Upper lobe of left lung (tissue), 4 donors: ENCODE measurements around the gene SULT1A1.
"Not testable (repeated sequence)": the region's sequence is repeated elsewhere in the genome, so short reads cannot be mapped to it uniquely, and the experiment has no call there.

ENCODE experiments used
- CTCF ChIP-seq, 6 experiments: fragments of 450-650 bp in 4 of 6; fragments of 200-600 bp in 2 of 6; sonication (generic) in 2 of 6; IDR thresholded peaks; one replicate each; pipeline ENCODE4 v1.5.1; 2016 to 2019; ENCODE audit warnings: antibody characterized with exemption in 6 of 6
- EP300 ChIP-seq, 4 donors: sonication (generic); formaldehyde crosslinking; IDR thresholded peaks; one replicate each; pipeline ENCODE4 v1.5.1; 2017; ENCODE audit warnings: antibody characterized with exemption in 4 of 4, control low read depth in 2 of 4
- POLR2A ChIP-seq, 4 donors: fragments of 450-650 bp; IDR thresholded peaks; one replicate each; pipeline ENCODE4 v1.5.1; 2016 to 2017; ENCODE audit warnings: antibody characterized with exemption in 4 of 4, mild to moderate bottlenecking in 2 of 4
- POLR2AphosphoS5 ChIP-seq, 2 donors: sonication (generic); formaldehyde crosslinking; IDR thresholded peaks; one replicate each; pipeline ENCODE4 v1.5.1; 2017; ENCODE audit warnings: antibody characterized with exemption in 2 of 2

GRCh38 chr16:28637765-28638164, 27.9 kb upstream of the SULT1A1 start, which contains the start of gene NPIPB8:
- not testable (repeated sequence) for TF ChIP-seq CTCF, POLR2A, POLR2AphosphoS5, EP300 (IDR thresholded peaks at IDR 0.05)
